WTC11 (cell line): ENCODE data around the gene EHD3. TPM values are rescaled to one million over a fixed set of nuclear protein-coding genes. Genes with fewer than 3 reads are reported as not detected.

ENCODE experiments used
- ATAC-seq: fragments of 200-7000 bp; cut with Tn5 transposase; 2 replicates; pipeline ENCODE4 v1.10.0; 2021; ENCODE audit warnings: mild to moderate bottlenecking, moderate library complexity
- CTCF ChIA-PET: fragments of 300-600 bp; sonication (Branson Sonifier 250); formaldehyde crosslinking; loops from one replicate; lab custom pipeline; 2021; ENCODE audit warnings: antibody characterized with exemption; lab: Charles Lee
- POLR2A ChIA-PET: fragments of 350-600 bp; sonication (Branson Sonifier 250); formaldehyde crosslinking; loops from one replicate; lab custom pipeline; 2021; ENCODE audit warnings: antibody characterized with exemption; lab: Charles Lee
- DNase-seq: peaks from one replicate; pipeline ENCODE4 v3.0.0; 2021; ENCODE audit warnings: low spot score
- H3K27ac Mint-ChIP-seq: 2 replicates; pipeline ENCODE4 v1.8.0; 2021; ENCODE audit warnings: mixed read lengths
- H3K27me3 Mint-ChIP-seq: 2 replicates; pipeline ENCODE4 v1.8.0; 2021; ENCODE audit warnings: low read depth, mild to moderate bottlenecking, moderate library complexity, mixed read lengths
- H3K36me3 Mint-ChIP-seq: 2 replicates; pipeline ENCODE4 v1.8.0; 2021; ENCODE audit warnings: mixed read lengths
- H3K4me1 Mint-ChIP-seq: 2 replicates; pipeline ENCODE4 v1.8.0; 2022; ENCODE audit warnings: mixed read lengths
- H3K4me3 Mint-ChIP-seq: 2 replicates; pipeline ENCODE4 v1.8.0; 2021; ENCODE audit warnings: mild to moderate bottlenecking, moderate library complexity, mixed read lengths
- H3K9me3 Mint-ChIP-seq: 2 replicates; pipeline ENCODE4 v1.8.0; 2021; ENCODE audit warnings: mixed read lengths
- ATF3 ChIP-seq: sonication (generic); formaldehyde crosslinking; conservative IDR thresholded peaks from 2 replicates; pipeline ENCODE4 v1.8.1; 2022; ENCODE audit warnings: mild to moderate bottlenecking, missing genetic modification reagents
- ATF6 ChIP-seq: sonication (generic); formaldehyde crosslinking; IDR thresholded peaks from 2 replicates; pipeline ENCODE4 v1.8.1; 2023; ENCODE audit warnings: mild to moderate bottlenecking, missing genetic modification reagents
- CREM ChIP-seq: sonication (generic); formaldehyde crosslinking; IDR thresholded peaks from 2 replicates; pipeline ENCODE4 v1.8.1; 2022; ENCODE audit warnings: mild to moderate bottlenecking, missing genetic modification reagents, moderate library complexity
- E2F1 ChIP-seq: sonication (generic); formaldehyde crosslinking; IDR thresholded peaks from 2 replicates; pipeline ENCODE4 v1.8.0; 2022; ENCODE audit warnings: mild to moderate bottlenecking, missing genetic modification reagents
- FOXK1 ChIP-seq: sonication (generic); formaldehyde crosslinking; IDR thresholded peaks from 2 replicates; pipeline ENCODE4 v1.8.0; 2022; ENCODE audit warnings: mild to moderate bottlenecking, moderate library complexity, missing genetic modification reagents
- FOXP1 ChIP-seq: sonication (generic); formaldehyde crosslinking; IDR thresholded peaks from 2 replicates; pipeline ENCODE4 v1.8.0; 2022; ENCODE audit warnings: missing genetic modification reagents, mild to moderate bottlenecking, moderate library complexity, borderline replicate concordance
- GTF2I ChIP-seq: fragments of 250-450 bp; sonication (Bioruptor Pico); conservative IDR thresholded peaks from 2 replicates; pipeline ENCODE4 v1.4.0; 2021; ENCODE audit warnings: mild to moderate bottlenecking
- HMGA2 ChIP-seq: fragments of 250-450 bp; sonication (Bioruptor Pico); IDR thresholded peaks from 2 replicates; pipeline ENCODE4 v1.4.0; 2021; ENCODE audit warnings: mild to moderate bottlenecking, moderate library complexity
- KAT7 ChIP-seq: sonication (generic); formaldehyde crosslinking; IDR thresholded peaks from 2 replicates; pipeline ENCODE4 v1.8.1; 2023; ENCODE audit warnings: missing genetic modification reagents, mild to moderate bottlenecking, borderline replicate concordance
- NFATC4 ChIP-seq: fragments of 250-450 bp; sonication (Bioruptor Pico); IDR thresholded peaks from 2 replicates; pipeline ENCODE4 v1.9.0; 2021; ENCODE audit warnings: mild to moderate bottlenecking
- NFE2L1 ChIP-seq: sonication (generic); formaldehyde crosslinking; IDR thresholded peaks from 2 replicates; pipeline ENCODE4 v1.8.1; 2023; ENCODE audit warnings: missing genetic modification reagents
- ZSCAN18 ChIP-seq: fragments of 250-450 bp; sonication (Bioruptor Pico); IDR thresholded peaks from 2 replicates; pipeline ENCODE4 v2.1.2; 2022; ENCODE audit warnings: mild to moderate bottlenecking, moderate library complexity
- total RNA-seq: library from RNA; stranded (reverse); gene quantifications from 3 replicates; pipeline ENCODE4 v1.2.3, GENCODE V29; 2021
- TF ChIP-seq, protein P1 (sequence below): sonication (generic); formaldehyde crosslinking; IDR thresholded peaks from 2 replicates; pipeline ENCODE4 v1.8.0; 2022; ENCODE audit warnings: mild to moderate bottlenecking, missing genetic modification reagents
- TF ChIP-seq, protein P2 (sequence below): sonication (generic); formaldehyde crosslinking; conservative IDR thresholded peaks from 2 replicates; pipeline ENCODE4 v1.8.1; 2023; ENCODE audit warnings: mild to moderate bottlenecking, low read depth, missing genetic modification reagents, moderate library complexity
- TF ChIP-seq, protein P3 (sequence below): sonication (generic); formaldehyde crosslinking; IDR thresholded peaks from 2 replicates; pipeline ENCODE4 v1.8.1; 2022; ENCODE audit warnings: mild to moderate bottlenecking, moderate library complexity, missing genetic modification reagents

Gene EHD3
- total RNA-seq, 1 experiment from 2014 or later = 10.0 TPM

- ATAC-seq (no peak), DNase-seq (no peak)
- Mint-ChIP-seq H3K36me3 (peaks cover 24% of the 10 kb centered on the region), H3K4me1 (peaks cover 26% of the 10 kb centered on the region), H3K4me3 (no peak overlapping the region), H3K9me3 (no peaks in the 10 kb centered on the region), H3K27ac (no peak overlapping the region), H3K27me3 (no peaks in the 10 kb centered on the region)
- POLR2A ChIA-PET = no interaction called here
- CTCF ChIA-PET = interaction anchor here (1.1 kb wide), 1 partner anchor 27 kb away, joined by 4 read pairs; the partner anchor contains the start of gene EHD3
- no peak for TF ChIP-seq GTF2I (CRISPR knock-in tag)
- TF ChIP-seq FOXK1 (CRISPR knock-in tag) = no peak
- TF ChIP-seq, protein P1, sequence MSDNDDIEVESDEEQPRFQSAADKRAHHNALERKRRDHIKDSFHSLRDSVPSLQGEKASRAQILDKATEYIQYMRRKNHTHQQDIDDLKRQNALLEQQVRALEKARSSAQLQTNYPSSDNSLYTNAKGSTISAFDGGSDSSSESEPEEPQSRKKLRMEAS (CRISPR knock-in tag) = no peak
- no peak for TF ChIP-seq KAT7 (CRISPR knock-in tag)
- no peak for TF ChIP-seq FOXP1 (CRISPR knock-in tag)
- TF ChIP-seq NFATC4 (CRISPR knock-in tag) = no peak
- TF ChIP-seq ATF6 (CRISPR knock-in tag) = no peak
- TF ChIP-seq ZSCAN18 = no peak
- TF ChIP-seq, protein P2, sequence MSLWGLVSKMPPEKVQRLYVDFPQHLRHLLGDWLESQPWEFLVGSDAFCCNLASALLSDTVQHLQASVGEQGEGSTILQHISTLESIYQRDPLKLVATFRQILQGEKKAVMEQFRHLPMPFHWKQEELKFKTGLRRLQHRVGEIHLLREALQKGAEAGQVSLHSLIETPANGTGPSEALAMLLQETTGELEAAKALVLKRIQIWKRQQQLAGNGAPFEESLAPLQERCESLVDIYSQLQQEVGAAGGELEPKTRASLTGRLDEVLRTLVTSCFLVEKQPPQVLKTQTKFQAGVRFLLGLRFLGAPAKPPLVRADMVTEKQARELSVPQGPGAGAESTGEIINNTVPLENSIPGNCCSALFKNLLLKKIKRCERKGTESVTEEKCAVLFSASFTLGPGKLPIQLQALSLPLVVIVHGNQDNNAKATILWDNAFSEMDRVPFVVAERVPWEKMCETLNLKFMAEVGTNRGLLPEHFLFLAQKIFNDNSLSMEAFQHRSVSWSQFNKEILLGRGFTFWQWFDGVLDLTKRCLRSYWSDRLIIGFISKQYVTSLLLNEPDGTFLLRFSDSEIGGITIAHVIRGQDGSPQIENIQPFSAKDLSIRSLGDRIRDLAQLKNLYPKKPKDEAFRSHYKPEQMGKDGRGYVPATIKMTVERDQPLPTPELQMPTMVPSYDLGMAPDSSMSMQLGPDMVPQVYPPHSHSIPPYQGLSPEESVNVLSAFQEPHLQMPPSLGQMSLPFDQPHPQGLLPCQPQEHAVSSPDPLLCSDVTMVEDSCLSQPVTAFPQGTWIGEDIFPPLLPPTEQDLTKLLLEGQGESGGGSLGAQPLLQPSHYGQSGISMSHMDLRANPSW = no peak
- TF ChIP-seq ATF3 (CRISPR knock-in tag) = no peak
- TF ChIP-seq CREM (CRISPR knock-in tag) = no peak
Observed at GRCh38 chr2:31260870-31261269, 26.9 kb downstream of the EHD3 start.

- no peak overlapping the region for H3K27ac Mint-ChIP-seq
- POLR2A ChIA-PET = no interaction called here
- no peak for TF ChIP-seq KAT7 (CRISPR knock-in tag)
- no peak for ATAC-seq
- H3K36me3 Mint-ChIP-seq = peaks cover 37% of the 10 kb centered on the region
- no peak overlapping the region for H3K4me3 Mint-ChIP-seq
- CTCF ChIA-PET = interaction anchor here (1.4 to 2.0 kb wide), 3 partner anchors 10 to 72 kb away, joined by 3 to 7 read pairs (median 3); partner anchors contain the start of gene EHD3
- H3K4me1 Mint-ChIP-seq = peaks cover 4% of the 10 kb centered on the region
- no peaks in the 10 kb centered on the region for H3K9me3 Mint-ChIP-seq
- DNase-seq = no peak
- no peaks in the 10 kb centered on the region for H3K27me3 Mint-ChIP-seq
Observed at GRCh38 chr2:31263636-31264190, 29.8 kb downstream of the EHD3 start.

DNA sequence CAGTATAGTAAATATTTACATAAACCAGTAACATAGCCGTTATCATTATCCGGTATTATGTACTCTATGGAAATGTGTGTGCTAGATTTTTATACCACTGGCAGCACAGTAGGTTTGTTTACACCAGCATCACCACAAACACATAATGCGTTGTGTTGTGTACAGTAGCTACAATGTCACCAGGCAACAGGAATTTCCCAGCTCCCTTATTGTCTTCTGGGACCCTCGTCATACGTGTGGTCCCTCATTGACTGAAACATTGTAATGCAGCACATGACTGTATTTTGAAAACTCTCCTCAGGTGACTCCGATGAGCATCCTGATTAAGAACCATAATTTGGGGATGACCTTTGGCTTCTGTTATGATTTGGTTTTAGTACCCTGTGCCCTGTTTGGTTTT, 31.3 kb downstream of the EHD3 start:
- peaks cover 37% of the 10 kb centered on the region for H3K36me3 Mint-ChIP-seq
- no peaks in the 10 kb centered on the region for H3K27me3 Mint-ChIP-seq
- H3K27ac Mint-ChIP-seq = no peak overlapping the region
- ATAC-seq = no peak
- H3K4me1 Mint-ChIP-seq = peaks cover 20% of the 10 kb centered on the region
- no peaks in the 10 kb centered on the region for H3K9me3 Mint-ChIP-seq
- ChIA-PET CTCF (no interaction called here), POLR2A (no interaction called here)
- H3K4me3 Mint-ChIP-seq = no peak overlapping the region
- no peak for DNase-seq
- TF ChIP-seq E2F1 (CRISPR knock-in tag) = no peak
- TF ChIP-seq NFE2L1 = no peak
- TF ChIP-seq, protein P3, sequence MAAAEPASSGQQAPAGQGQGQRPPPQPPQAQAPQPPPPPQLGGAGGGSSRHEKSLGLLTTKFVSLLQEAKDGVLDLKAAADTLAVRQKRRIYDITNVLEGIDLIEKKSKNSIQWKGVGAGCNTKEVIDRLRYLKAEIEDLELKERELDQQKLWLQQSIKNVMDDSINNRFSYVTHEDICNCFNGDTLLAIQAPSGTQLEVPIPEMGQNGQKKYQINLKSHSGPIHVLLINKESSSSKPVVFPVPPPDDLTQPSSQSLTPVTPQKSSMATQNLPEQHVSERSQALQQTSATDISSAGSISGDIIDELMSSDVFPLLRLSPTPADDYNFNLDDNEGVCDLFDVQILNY = no peak
- TF ChIP-seq HMGA2 (CRISPR knock-in tag) = no peak
- TF ChIP-seq FOXK1 (CRISPR knock-in tag) = no peak
